DMS153 treated with DMSO at 0.1 percent for 48 hours (cell line): ENCODE measurements around the gene LARGE2.
"Not testable (repeated sequence)": the region's sequence is repeated elsewhere in the genome, so short reads cannot be mapped to it uniquely, and the experiment has no call there.

Source experiments
- DNase-seq: peaks from one replicate; lab custom pipeline; 2025; ENCODE audit not compliant: unreplicated experiment; lab: John Stamatoyannopoulos, UW

Gene LARGE2

DNA sequence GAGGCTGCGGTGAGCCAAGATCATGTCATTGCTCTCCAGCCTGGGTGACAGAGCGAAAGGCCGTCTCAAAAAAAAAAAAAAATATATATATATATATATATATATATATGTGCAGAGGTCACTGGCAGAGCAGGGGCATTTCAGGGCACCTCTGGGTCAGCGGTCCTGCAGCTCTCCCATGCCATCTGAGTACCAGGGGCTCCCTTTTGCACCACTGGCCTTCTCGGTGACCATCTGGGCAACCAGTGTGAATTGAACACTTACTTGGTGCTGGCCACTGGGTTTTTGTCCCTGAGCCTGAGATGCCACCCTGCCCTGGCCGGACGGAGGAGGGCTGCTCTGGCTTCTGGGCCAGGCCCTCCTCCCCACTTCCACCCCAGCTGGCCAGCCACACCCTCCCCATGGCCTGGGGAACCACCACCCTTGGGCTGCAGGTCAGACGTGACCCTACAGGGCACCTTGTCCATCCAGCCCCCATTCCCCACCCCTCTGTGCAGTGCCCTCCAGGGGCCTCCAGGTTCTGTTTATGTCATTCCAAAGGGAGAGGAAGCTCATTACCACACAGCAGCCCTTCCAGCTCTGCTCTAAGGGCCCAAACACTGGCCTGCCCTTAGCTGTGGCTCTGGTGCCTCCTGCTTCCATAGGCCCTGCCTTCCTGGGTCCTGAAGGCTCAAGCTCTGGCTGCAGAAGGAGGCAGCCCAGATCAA is 26.8 kb upstream of the LARGE2 start:
- DNase-seq, result no peak

DNA sequence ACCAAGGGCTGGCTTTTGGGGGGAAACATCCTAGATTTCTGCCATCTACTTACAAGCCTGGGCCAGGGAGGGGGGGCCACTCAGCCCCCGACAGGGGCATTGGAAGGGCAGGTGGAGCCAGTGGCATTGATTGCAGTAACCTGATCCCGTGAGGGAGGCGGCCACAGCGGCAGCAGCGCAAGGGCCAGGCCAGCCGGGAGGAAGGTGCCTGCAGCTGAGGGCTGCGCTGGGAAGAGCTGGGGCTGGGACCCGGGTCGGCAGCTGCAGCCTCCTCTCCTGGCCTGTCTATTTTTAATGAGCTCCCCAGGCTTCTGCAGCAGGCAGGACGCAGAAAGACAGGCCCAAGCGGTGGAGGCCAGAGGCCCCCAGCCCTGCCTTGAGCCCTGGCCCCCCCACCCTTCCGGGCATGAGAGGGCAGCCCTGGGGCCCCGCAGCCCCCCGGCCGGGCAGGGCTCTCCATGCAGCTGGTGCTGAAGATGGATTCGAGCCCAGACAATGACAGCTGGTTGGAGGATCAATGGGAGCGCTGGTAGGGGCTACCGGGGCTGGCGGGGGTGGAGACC is 26.0 kb upstream of the LARGE2 start:
- DNase-seq, result peak; percentile 86

DNA sequence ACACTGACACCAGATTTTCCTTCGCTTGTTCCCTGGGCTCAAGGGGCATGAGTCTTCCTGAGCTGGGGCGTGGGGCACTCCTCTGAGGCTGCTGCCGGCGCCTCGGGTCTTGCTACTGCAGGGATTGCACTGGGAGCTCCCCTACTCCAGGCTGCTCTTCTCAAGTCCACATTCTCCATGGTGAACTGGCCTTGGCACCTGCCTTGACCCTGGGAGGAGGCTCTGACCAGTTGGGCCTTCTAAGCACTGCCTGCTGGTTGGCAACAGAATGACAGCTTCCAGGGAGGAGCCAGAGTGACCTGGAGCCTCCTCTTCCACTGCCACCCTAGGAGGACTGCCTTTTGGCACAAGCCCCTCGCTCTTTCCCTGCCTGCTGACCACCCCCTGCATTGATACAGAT is 24.9 kb upstream of the LARGE2 start:
- DNase-seq, result no peak

DNA sequence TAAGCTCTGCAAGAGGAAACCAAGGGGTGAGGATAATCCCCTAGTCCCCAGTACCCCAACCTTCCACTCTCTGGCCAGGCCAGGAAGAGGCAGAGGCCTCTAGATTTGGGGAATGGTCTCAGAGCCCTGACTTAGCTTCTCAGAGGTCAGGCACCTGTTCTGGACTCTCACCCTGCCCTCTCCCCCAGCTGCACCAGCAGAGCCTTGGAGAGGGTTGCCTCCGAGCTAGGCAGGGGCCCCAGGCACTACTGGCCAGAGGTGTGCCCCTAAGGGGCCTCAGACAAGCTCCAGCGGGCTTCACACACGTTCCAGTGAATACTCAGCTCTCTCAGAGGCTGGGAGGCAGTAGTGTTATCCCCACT is 23.4 kb upstream of the LARGE2 start:
- DNase-seq, result no peak

DNA sequence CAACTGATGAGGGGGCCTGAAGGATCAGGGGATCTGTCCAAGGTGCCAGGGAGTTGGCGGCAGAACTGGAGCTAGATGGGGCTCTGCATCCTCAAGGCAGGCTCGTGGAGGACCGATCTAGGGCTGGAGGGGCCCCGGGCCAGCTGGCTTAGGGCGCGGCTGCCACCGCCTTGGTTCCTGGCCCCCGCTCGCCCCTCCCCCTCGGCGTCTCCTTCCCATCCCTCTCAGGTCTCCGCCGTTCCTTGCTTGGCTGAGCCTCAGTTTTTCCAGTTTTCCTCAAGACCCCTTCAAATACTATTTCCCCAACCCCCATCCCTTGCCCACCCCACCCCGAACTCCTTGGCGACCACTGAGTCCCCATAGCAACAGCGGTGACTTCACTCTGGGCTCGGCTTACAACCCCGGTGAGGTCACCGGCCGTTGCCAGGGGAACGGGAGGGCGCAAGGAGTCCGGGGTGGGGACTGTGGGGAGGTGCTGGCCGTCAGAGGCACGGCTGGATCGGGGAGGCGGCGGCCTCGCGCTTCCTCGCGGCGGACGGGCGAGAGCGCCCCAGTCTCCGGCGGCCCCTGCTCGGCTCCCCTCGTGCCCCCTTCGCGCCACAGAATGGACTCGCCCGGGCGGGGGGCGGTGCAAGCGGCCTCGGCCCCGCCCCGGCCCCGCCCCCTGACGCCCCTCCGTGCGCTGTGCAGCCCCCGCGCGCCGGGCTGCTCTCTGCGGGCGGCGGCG is 22.8 kb upstream of the LARGE2 start:
- DNase-seq, result peak; percentile 80

DNA sequence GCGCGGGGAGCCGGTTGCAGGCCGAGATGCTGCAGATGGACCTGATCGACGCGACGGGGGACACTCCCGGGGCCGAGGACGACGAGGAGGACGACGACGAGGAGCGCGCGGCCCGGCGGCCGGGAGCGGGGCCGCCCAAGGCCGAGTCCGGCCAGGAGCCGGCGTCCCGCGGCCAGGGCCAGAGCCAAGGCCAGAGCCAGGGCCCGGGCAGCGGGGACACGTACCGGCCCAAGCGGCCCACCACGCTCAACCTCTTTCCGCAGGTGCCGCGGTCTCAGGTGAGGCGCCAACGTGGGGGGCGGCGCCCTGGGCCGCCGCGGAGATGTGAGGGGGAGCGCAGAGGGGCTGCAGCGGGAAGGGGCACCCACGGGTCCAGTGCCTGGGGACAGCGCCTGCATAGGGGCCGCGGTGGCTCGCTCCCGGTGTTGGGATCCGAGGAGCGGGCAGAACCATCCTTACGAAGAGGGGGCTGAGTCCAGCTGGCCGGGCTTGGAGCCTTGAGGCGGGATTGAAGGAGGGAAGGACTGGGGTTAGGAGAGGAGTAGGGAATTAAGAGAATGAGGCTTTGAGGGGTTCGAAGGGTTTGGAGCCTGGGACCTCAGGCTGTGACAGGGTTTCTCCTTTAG is 22.2 kb upstream of the LARGE2 start:
- DNase-seq, result not testable (repeated sequence)

DNA sequence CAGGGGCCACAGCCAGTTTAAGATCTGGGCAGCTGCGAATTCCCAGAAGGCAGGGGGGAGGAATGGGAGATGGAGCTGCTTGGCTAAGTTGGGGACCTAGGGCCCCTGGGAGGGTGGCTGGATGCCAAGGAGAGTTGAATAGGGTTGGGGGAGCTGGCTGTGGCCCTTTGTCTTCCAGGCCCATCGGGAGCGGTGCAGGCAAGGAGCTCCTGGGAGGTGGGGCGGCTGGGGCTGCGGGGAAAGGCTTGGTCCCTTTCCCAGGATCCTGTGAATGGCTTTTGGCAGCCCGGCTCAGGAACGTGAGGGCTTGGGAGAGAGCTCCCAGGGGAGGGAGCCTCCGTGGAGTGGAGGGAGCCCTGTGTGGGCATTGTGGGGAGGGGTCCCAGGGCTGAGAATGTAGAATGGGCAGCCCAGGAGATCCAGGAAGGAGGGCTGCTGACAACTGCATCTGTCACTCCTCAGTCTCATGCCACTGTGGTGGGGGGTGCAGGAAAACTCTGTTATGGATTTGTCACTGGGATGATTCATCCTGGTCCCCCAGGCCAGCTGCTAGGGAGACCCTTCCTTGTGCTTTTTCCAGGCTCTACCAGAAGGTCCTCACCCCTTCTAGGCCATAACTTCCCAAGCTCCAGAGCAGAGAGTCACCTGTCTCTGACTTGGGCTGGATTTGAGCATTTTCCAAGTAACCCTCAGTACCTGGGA is 21.4 kb upstream of the LARGE2 start:
- no peak for DNase-seq

DNA sequence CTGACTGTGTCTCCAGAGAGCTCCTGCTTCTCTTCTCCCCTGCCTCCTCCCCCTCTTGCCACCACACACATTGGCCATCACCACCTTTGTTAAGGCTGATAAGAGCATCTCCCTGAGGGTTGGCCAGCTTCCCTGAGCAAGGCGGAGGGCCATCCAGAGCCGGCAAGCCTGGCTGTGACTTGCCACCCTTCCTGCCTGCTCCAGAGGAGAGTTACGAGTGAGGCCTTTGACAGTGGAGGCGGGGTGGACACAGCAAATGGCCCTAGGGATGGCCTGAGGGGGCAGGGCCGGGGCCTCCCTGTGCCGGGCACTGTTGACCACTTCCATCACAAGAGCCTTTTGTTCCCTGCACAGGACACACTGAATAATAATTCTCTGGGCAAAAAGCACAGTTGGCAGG is 20.8 kb upstream of the LARGE2 start:
- DNase-seq, result no peak

DNA sequence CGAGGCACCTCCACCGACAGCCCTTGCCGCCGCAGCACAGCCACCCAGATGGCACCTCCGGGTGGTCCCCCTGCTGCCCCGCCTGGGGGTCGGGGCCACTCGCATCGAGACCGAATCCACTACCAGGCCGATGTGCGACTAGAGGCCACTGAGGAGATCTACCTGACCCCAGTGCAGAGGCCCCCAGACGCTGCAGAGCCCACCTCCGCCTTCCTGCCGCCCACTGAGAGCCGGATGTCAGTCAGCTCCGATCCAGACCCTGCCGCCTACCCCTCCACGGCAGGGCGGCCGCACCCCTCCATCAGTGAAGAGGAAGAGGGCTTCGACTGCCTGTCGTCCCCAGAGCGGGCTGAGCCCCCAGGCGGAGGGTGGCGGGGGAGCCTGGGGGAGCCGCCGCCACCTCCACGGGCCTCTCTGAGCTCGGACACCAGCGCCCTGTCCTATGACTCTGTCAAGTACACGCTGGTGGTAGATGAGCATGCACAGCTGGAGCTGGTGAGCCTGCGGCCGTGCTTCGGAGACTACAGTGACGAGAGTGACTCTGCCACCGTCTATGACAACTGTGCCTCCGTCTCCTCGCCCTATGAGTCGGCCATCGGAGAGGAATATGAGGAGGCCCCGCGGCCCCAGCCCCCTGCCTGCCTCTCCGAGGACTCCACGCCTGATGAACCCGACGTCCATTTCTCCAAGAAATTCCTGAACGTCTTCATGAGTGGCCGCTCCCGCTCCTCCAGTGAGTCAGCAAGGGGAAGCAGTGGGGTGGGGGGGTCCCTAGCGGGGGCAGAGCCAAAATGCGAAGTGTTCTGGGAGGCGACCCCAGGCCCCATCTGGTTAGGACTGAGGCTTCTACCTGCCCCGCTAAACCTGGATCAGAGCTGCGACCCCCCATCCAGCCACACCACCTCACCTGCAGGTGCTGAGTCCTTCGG is 19.7 kb upstream of the LARGE2 start:
- DNase-seq, result no peak

DNA sequence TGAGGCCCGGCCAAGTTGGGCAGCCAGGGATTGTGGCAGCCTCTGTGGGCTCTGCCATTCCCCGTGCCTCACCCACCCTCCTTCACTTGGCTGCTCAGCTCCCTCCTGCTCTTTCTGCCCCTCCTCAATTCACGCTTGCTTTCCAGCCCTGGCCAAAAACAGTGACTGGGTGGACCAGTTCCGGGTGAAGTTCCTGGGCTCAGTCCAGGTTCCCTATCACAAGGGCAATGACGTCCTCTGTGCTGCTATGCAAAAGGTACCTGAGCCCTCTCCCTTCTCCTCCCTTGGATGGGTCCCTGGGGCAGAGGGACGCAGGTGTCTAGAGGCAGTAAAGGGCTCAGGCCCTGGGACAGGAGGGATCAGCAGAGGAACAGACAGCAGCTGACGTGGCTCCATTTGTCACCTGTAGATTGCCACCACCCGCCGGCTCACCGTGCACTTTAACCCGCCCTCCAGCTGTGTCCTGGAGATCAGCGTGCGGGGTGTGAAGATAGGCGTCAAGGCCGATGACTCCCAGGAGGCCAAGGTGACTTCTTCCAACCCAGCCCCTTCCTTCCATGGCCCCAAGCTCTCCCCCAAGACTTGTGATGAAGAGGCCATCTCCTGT is 18.0 kb upstream of the LARGE2 start:
- DNase-seq, result no peak

DNA sequence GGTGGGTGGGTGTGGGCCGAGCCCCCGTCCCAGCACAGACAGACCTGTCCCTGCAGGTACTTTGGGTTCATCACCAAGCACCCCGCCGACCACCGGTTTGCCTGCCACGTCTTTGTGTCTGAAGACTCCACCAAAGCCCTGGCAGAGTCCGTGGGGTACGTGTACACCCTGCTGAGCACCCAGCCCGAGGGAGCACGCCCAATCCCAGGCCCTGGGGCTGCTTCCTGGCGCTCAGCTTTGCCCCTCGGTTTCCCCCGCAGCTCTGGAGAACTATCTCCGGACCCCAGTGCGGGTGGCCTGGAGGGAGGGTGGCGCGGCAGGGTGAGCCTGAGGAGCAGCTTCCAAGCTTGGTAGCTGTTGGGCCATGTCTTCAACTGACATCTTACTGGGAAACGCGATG is 17.4 kb upstream of the LARGE2 start:
- no peak for DNase-seq

DNA sequence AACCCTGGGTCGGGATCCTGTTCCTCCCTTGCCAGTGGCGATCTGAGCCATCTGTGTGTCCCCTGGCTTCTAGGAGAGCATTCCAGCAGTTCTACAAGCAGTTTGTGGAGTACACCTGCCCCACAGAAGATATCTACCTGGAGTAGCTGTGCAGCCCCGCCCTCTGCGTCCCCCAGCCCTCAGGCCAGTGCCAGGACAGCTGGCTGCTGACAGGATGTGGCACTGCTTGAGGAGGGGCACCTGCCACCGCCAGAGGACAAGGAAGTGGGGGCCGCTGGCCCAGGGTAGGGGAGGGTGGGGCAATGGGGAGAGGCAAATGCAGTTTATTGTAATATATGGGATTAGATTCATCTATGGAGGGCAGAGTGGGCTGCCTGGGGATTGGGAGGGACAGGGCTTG is 16.9 kb upstream of the LARGE2 start:
- not testable (repeated sequence) for DNase-seq

DNA sequence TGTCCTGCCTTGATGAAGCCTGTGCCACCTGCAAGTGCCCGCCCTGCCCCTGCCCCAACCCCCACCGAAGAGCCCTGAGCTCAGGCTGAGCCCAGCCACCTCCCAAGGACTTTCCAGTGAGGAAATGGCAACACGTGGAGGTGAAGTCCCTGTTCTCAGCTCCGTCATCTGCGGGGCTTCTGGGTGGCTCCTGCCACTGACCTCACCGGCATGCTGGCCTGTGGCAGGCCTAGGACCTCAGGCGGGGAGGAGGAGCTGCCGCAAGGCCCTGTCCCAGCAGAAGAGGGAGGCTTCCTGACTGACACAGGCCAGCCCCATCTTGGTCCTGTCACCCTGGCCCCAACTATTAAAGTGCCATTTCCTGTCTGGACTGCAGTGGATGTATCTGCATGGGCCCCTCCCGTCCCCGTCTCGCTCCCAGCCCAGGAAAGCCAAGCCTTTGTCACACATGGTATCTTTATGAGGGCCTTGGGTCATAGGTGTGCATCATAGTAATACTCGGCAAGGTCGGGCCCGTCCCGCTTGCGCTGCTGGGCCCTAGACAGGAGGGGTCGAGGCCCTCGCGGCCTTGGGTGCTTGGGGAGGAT is 16.3 kb upstream of the LARGE2 start:
- DNase-seq, result no peak

DNA sequence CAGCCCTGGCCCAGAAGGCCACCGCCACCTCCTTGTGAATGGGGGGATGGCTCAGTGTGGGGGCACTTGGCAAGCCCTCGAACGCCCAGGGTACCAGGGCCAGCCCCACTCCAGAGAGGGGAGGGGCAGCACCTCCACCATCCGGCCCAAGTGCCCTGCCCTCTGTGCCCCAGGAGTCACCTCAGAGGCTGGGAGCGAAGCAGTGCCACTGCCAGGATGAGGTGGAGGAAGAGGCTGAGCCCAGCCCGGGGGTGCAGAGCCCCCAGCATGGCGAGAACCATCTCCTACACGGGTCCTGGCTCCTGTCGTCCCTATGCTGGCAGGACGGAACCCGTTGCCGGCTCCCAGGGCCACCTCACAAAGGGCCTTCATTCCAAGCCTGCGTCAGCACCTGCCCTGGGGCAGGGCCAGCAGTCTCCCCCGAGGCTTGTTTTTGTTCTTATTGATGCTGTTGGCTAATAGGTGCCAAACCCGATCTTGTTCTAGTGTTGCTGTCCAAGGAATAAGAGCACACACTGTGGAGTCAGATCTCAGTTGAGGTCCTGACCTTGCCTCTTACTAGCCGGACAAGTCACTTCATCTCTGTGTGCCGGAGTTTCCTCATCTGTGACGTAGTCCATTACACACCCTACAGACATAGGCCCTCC is 15.4 kb upstream of the LARGE2 start, which contains the start of gene FREY1:
Gene FREY1, minus strand, starts transcription at position 307 of the 647 bp plus-strand sequence. Its CDS starts 26 bp downstream, at position 281.
- DNase-seq, result no peak

DNA sequence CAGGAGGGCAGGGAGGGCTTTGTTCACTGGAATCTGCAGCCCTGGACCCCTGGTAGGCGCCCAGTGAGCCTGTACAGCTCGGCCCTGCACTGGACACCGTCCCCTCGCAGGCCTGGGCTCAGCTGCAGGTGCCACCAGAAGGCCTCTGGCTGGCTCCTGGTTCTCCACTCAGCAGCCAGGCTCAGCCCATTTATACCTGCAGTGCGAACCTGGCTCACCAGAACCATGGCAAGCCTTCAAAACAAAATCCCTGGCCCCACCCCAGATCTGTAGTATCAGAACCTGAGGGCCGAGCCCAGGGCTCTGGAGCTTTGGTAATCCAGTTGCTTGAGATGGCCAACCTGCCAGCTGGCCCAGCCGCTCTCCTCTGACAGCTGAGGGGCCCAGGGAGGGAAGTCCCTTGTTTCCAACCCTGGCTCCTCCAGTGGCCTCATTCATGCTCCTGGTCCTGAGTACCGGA is 14.5 kb upstream of the LARGE2 start:
- DNase-seq, result no peak

DNA sequence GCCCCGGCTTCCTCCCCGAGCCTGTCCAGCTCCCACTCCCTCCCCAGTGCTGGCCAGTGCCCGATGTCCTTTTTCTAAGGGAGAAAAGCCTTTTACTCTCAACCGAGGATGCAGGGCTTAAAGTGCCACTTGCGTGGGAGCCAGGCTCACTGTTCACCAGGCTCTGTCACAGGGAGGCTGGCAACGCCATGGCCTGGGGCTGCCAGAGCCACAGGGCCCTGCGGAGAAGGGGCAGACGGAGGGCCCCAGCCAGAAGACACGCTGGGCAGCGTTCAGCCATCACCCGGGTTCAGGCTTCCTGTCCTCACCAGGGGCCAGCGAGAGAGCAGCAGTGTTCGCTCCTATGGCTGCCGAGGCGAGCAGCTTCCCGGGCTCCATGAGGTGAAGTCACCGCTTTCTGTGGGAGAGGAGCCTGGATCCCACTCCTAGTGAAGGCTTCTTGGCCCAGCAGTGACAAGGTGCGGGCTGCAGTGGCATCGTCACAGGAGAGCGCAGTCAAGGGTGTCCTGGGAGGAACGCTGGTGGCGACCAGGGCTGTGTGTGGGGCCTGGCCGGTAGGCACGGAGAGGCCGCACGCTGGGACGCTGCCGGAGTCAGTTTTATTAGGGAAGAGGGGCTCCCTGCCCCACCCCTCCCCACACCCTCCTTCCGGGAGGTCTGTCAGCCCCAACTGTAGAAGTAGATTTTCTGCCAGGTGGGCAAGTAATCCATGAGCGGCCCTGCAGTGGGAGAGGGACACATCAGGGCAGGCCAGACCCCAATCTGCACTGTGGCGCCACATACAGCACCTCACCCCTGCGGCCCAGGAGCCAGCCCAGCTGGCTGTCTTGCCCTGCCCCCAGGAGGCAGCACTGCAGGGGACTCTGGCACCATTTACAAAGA is 12.6 kb upstream of the LARGE2 start:
- DNase-seq, result no peak

DNA sequence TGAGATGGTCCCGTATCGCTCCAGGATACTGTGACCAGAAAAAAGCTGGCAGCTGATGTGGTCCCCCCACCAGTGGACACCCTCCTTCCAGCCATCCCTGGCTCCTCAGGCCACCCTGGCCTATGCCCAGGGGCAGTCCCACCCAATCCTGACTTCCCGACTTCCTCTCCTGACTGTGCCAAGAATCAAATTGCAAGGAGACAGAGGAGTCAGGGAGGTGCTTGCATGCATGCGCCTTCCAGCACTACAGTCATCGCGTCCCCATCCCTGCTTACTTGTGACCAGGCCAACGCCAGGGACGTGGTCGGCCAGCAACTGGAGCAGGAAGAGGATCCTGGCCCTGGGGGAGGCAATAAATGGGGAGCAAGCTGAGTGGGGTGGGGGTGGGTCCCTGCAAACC is 11.8 kb upstream of the LARGE2 start:
- no peak for DNase-seq

DNA sequence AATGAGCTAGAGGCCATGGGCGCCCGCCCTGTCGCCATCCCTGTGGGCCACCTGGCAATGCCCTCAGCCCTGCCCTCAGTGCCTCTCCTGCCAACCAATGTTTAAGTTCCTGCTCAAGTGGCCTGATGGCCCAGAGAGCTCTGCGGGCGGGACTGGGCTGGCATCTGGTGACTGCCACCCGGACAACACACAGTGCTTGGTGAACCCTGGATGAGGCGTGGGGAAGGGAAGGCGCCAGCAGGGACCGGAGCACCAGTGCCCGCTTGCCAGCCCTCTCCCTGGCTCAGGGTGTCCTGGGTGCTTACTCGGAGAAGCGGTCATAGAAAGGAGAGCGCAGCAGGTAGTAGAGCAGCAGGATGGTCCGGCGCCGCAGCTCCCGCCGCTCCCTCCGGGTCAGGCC is 8.9 kb upstream of the LARGE2 start:
- no peak for DNase-seq
